H1 (cell line): ENCODE results near the gene PRKD1. TPM values are rescaled to one million over a fixed set of nuclear protein-coding genes. Genes with fewer than 3 reads are reported as not detected.

ENCODE experiments used
- CTCF ChIA-PET: fragments of 300-600 bp; sonication (Branson Sonifier 250); formaldehyde crosslinking; loops from one replicate; lab custom pipeline; 2021; ENCODE audit not compliant: partially characterized antibody; lab: Charles Lee
- POLR2A ChIA-PET: fragments of 300-600 bp; sonication (Branson Sonifier 250); formaldehyde crosslinking; loops from one replicate; lab custom pipeline; 2021; ENCODE audit warnings: inconsistent platforms; ENCODE audit not compliant: partially characterized antibody; lab: Charles Lee
- DNase-seq, 2 experiments: peaks; one replicate each; pipeline versions ENCODE4 v3.0.0 to v3.0.0-alpha.2; 2010 to 2022; ENCODE audit warnings: low spot score in 2 of 2, low read depth in 1 of 2, mixed read lengths in 1 of 2
- FAIRE-seq: peaks from 2 replicates; lab custom pipeline; 2011; peaks lifted over from hg19 to GRCh38; lab: Jason Lieb, UNC
- H2AFZ ChIP-seq: 2 replicates; pipeline ENCODE4 v1.8.1; 2012; ENCODE audit warnings: low read length, inconsistent platforms
- H2AK5ac ChIP-seq: 2 replicates; pipeline ENCODE4 v1.6.1; 2013; ENCODE audit warnings: low read depth, low read length
- H2BK120ac ChIP-seq: replicated peaks from 2 replicates; pipeline ENCODE3; 2013; ENCODE audit warnings: low read depth, low read length, inconsistent platforms
- H2BK12ac ChIP-seq: 2 replicates; pipeline ENCODE4 v1.6.1; 2013; ENCODE audit warnings: low read depth, low read length
- H2BK15ac ChIP-seq: 2 replicates; pipeline ENCODE4 v1.6.1; 2013; ENCODE audit warnings: low read length
- H2BK20ac ChIP-seq: 2 replicates; pipeline ENCODE4 v1.6.1; 2013; ENCODE audit warnings: low read length
- H2BK5ac ChIP-seq: 2 replicates; pipeline ENCODE4 v1.6.1; 2013; ENCODE audit warnings: low read depth, low read length
- H3K14ac ChIP-seq: 2 replicates; pipeline ENCODE4 v1.6.1; 2013; ENCODE audit warnings: inconsistent platforms; ENCODE audit not compliant: insufficient read length
- H3K18ac ChIP-seq: 2 replicates; pipeline ENCODE4 v1.6.1; 2013; ENCODE audit warnings: low read length; ENCODE audit errors: extremely low read depth
- H3K23ac ChIP-seq: 2 replicates; pipeline ENCODE4 v1.6.1; 2013; ENCODE audit warnings: inconsistent platforms; ENCODE audit not compliant: insufficient read length
- H3K23me2 ChIP-seq: 2 replicates; pipeline ENCODE4 v1.6.1; 2013; ENCODE audit warnings: low read depth, low read length
- H3K27ac ChIP-seq: 2 replicates; pipeline ENCODE4 v1.6.1; 2011; ENCODE audit warnings: low read depth, low read length, inconsistent platforms
- H3K27me3 ChIP-seq, 4 experiments: replicated peaks in 1 of 4; 1 replicate in 1 of 4; 2 replicates in 3 of 4; pipeline versions ENCODE4 v1.6.1 to v1.8.1; 2011 to 2013; ENCODE audit warnings: low read length in 3 of 4, mild to moderate bottlenecking in 3 of 4, inconsistent platforms in 2 of 4, mixed read lengths in 2 of 4, moderate library complexity in 1 of 4; ENCODE audit not compliant: control insufficient read depth in 3 of 4, insufficient read depth in 3 of 4; ENCODE audit errors: extremely low read depth in 1 of 4
- H3K36me3 ChIP-seq, 4 experiments: 2 replicates each; pipeline versions ENCODE4 v1.6.1 to v1.8.1; 2011 to 2013; ENCODE audit warnings: mild to moderate bottlenecking in 4 of 4, low read length in 3 of 4, moderate library complexity in 2 of 4, control low read depth in 1 of 4, inconsistent platforms in 1 of 4; ENCODE audit not compliant: insufficient read depth in 4 of 4, control insufficient read depth in 2 of 4
- H3K4ac ChIP-seq: replicated peaks from 2 replicates; pipeline ENCODE3; 2013; ENCODE audit warnings: low read length, low read depth, mixed read lengths, inconsistent platforms; ENCODE audit not compliant: insufficient read length
- H3K4me1 ChIP-seq, 4 experiments: replicated peaks in 1 of 4; 1 replicate in 1 of 4; 2 replicates in 3 of 4; pipeline versions ENCODE4 v1.6.1 to v1.8.1; 2011 to 2013; ENCODE audit warnings: low read length in 3 of 4, inconsistent platforms in 2 of 4, mixed read lengths in 1 of 4; ENCODE audit not compliant: insufficient read depth in 4 of 4, control insufficient read depth in 3 of 4
- H3K4me2 ChIP-seq, 2 experiments: 2 replicates each; pipeline versions ENCODE4 v1.6.1 to v1.8.1; 2011 to 2013; ENCODE audit warnings: low read depth in 2 of 2, low read length in 2 of 2, control low read depth in 1 of 2, inconsistent platforms in 1 of 2, mild to moderate bottlenecking in 1 of 2; ENCODE audit not compliant: insufficient read depth in 1 of 2
- H3K4me3 ChIP-seq, 4 experiments: fragments of 200-600, 300-600 bp in 1 of 4; sonication (generic), shearing (Covaris generic), sonication (Bioruptor Twin) in 1 of 4; 2 replicates each; pipeline versions ENCODE4 v1.5.1 to v1.8.1; 2011 to 2016; ENCODE audit warnings: low read length in 4 of 4, low read depth in 3 of 4, control low read depth in 2 of 4, inconsistent platforms in 2 of 4, mild to moderate bottlenecking in 2 of 4, mixed read lengths in 1 of 4, moderate library complexity in 1 of 4; ENCODE audit not compliant: insufficient read depth in 2 of 4; ENCODE audit errors: extremely low read depth in 1 of 4
- H3K56ac ChIP-seq: replicated peaks from 2 replicates; pipeline ENCODE3; 2013; ENCODE audit warnings: low read depth, mild to moderate bottlenecking, mixed read lengths, low read length, inconsistent platforms; ENCODE audit not compliant: insufficient read length
- H3K79me1 ChIP-seq: 2 replicates; pipeline ENCODE4 v1.6.1; 2013; ENCODE audit warnings: low read depth, low read length, control low read depth
- H3K79me2 ChIP-seq, 2 experiments: 2 replicates each; pipeline versions ENCODE4 v1.6.1 to v1.8.1; 2012 to 2013; ENCODE audit warnings: low read length in 2 of 2, mild to moderate bottlenecking in 2 of 2, inconsistent platforms in 1 of 2; ENCODE audit not compliant: insufficient read depth in 2 of 2, control insufficient read depth in 1 of 2
- H3K9ac ChIP-seq, 4 experiments: replicated peaks in 1 of 4; 1 replicate in 1 of 4; 2 replicates in 3 of 4; pipeline versions ENCODE4 v1.6.1 to v1.8.1; 2011 to 2013; ENCODE audit warnings: low read depth in 3 of 4, low read length in 3 of 4, control low read depth in 2 of 4, mild to moderate bottlenecking in 2 of 4, moderate library complexity in 2 of 4, inconsistent platforms in 1 of 4; ENCODE audit errors: extremely low read depth in 1 of 4
- H3K9me3 ChIP-seq, 2 experiments: 2 replicates each; pipeline versions ENCODE4 v1.6.1 to v1.8.1; 2012 to 2013; ENCODE audit warnings: mild to moderate bottlenecking in 2 of 2, moderate library complexity in 2 of 2, control low read depth in 1 of 2, inconsistent platforms in 1 of 2, low read depth in 1 of 2, low read length in 1 of 2, mixed read lengths in 1 of 2; ENCODE audit not compliant: insufficient read depth in 2 of 2
- H4K20me1 ChIP-seq, 2 experiments: replicated peaks in 1 of 2; 2 replicates each; pipeline versions ENCODE3 to v1.8.1; 2011 to 2013; ENCODE audit warnings: inconsistent platforms in 2 of 2, low read length in 2 of 2, mild to moderate bottlenecking in 1 of 2; ENCODE audit not compliant: insufficient read depth in 2 of 2, control insufficient read depth in 1 of 2
- H4K5ac ChIP-seq: 2 replicates; pipeline ENCODE4 v1.6.1; 2013; ENCODE audit warnings: low read length, low read depth, mixed read lengths, inconsistent platforms; ENCODE audit not compliant: insufficient read length
- H4K8ac ChIP-seq: 2 replicates; pipeline ENCODE4 v1.8.0; 2013; ENCODE audit warnings: mild to moderate bottlenecking, moderate library complexity, low read length, inconsistent platforms; ENCODE audit not compliant: insufficient read depth; ENCODE audit errors: extremely low read depth
- H4K91ac ChIP-seq: replicated peaks from 2 replicates; pipeline ENCODE3; 2013; ENCODE audit warnings: low read length, mixed read lengths, inconsistent platforms; ENCODE audit not compliant: insufficient read length
- E2F6 ChIP-seq: IDR thresholded peaks from 2 replicates; pipeline ENCODE4 v1.6.1; 2012; ENCODE audit warnings: inconsistent platforms
- HDAC6 ChIP-seq: IDR thresholded peaks from one replicate; pipeline ENCODE4 v1.7.1; 2012; ENCODE audit warnings: low read depth, mild to moderate bottlenecking, inconsistent platforms, low read length, moderate library complexity
- USF2 ChIP-seq: IDR thresholded peaks from 2 replicates; pipeline ENCODE4 v1.6.1; 2011; ENCODE audit warnings: low read length, improper control_type of control experiment
- WGBS, 2 experiments: shearing (Covaris generic) in 1 of 2; methylation state at CpG; one replicate each; pipeline versions ENCODE4 v1.1.6 to v1.1.7; 2013 to 2015; ENCODE audit warnings: low lambda C conversion rate in 2 of 2, mixed read lengths in 2 of 2, inconsistent platforms in 1 of 2, low coverage in 1 of 2, missing lambda C conversion rate in 1 of 2; ENCODE audit not compliant: insufficient replicate concordance in 2 of 2, insufficient coverage in 1 of 2, insufficient read length in 1 of 2; ENCODE audit errors: extremely low coverage in 1 of 2, missing lambda C conversion rate in 1 of 2; 5-methylcytosine and 5-hydroxymethylcytosine counted together
- polyA plus RNA-seq, 7 experiments: library from polyadenylated mRNA; depleted of rRNA in 3 of 7; stranded (reverse) in 5 of 7; unstranded in 2 of 7; fragments of >200 nt in 5 of 7; fragments of 200-250 nt in 2 of 7; gene quantifications; 1 replicate in 5 of 7; 2 replicates in 1 of 7; 4 replicates in 1 of 7; pipeline versions ENCODE4 v1.2.1 to v1.2.3, GENCODE V29; 2011 to 2013; ENCODE audit warnings: missing spikeins in 2 of 7, mixed read lengths in 2 of 7
- total RNA-seq: library from RNA; stranded (reverse); fragmentation: NEBNext Ultra II Directional; extraction: Animal tissue kit (Norgen Biotek cat#: 25700); gene quantifications from 2 replicates; pipeline ENCODE4 v1.2.1, GENCODE V29; 2021

The PRKD1 gene
- total and polyA plus RNA-seq, 2 of the 8 experiments (the other 6 are each of a cell fraction or from before 2014, with no cell fraction given) = 3.6 to 6.8 TPM

GRCh38 chr14:29846339-29847055, 81.2 kb downstream of the PRKD1 start:
- Histone ChIP-seq H3K4ac (no peak overlapping the region), H4K91ac (no peak overlapping the region), H3K27me3 (no peaks in the 10 kb centered on the region), H4K5ac (no peak overlapping the region), H3K23ac (no peak overlapping the region), H2BK5ac (no peak overlapping the region), H3K4me3 (no peak overlapping the region), H3K79me1 (no peaks in the 10 kb centered on the region), H2AFZ (no peak overlapping the region), H2AK5ac (no peak overlapping the region), H3K9ac (no peak overlapping the region), H3K14ac (no peak overlapping the region), H2BK120ac (no peak overlapping the region), H3K4me1 (no peaks in the 10 kb centered on the region), H3K23me2 (no peaks in the 10 kb centered on the region; the same call in 1 of the 2 replicates), H3K56ac (no peak overlapping the region)
- ChIA-PET CTCF (interaction anchor here (1.4 to 1.5 kb wide), 3 partner anchors 48 to 368 kb away, joined by 3 to 5 read pairs (median 3); no protein-coding TSS in a partner anchor), POLR2A (no interaction called here)
- WGBS, 2 experiments = 84% methylated on average over 2 of the region's 2 CpGs; no CpG with 5 or more reads in 1 of the 2 experiments
- no peak for FAIRE-seq
- TF ChIP-seq E2F6 (no peak), HDAC6 (no peak), USF2 (no peak)
- TF ChIP-seq, all 59 proteins: peak for 0
- H4K8ac ChIP-seq = no peak overlapping the region
- H3K9me3 ChIP-seq = peaks cover 5% of the 10 kb centered on the region in 2 experiments; a peak in 2 of 4 replicates
- H3K18ac ChIP-seq = no peak overlapping the region
- H3K27ac ChIP-seq = no peak overlapping the region
- H2BK12ac ChIP-seq = no peak overlapping the region
- H3K36me3 ChIP-seq = no peaks in the 10 kb centered on the region
- no peaks in the 10 kb centered on the region for H4K20me1 ChIP-seq
- H2BK15ac ChIP-seq = no peak overlapping the region
- H3K79me2 ChIP-seq = no peaks in the 10 kb centered on the region
- DNase-seq = no peak
- no peak overlapping the region for H3K4me2 ChIP-seq
- H2BK20ac ChIP-seq = no peak overlapping the region
